Keratinocyte (primary cell): ENCODE results near the gene SDK1. TPM values are rescaled to one million over a fixed set of nuclear protein-coding genes. Genes with fewer than 3 reads are reported as not detected.

ENCODE experiments used
- DNase-seq: peaks from one replicate; pipeline ENCODE4 v3.0.0-alpha.2; 2011; ENCODE audit warnings: low read depth, missing footprints, low spot score
- FAIRE-seq: peaks from 2 replicates; lab custom pipeline; 2011; peaks lifted over from hg19 to GRCh38; lab: Jason Lieb, UNC
- H2AFZ ChIP-seq: 2 replicates; pipeline ENCODE4 v1.6.0; 2012; ENCODE audit warnings: low read length, control low read depth, inconsistent platforms; ENCODE audit not compliant: control insufficient read depth
- H3K27ac ChIP-seq: 2 replicates; pipeline ENCODE4 v1.5.1; 2011; ENCODE audit warnings: low read length; ENCODE audit not compliant: control insufficient read depth, insufficient read depth
- H3K27me3 ChIP-seq: 3 replicates; pipeline ENCODE4 v1.6.0; 2011; ENCODE audit warnings: low read length; ENCODE audit not compliant: control insufficient read depth, insufficient read depth; ENCODE audit errors: extremely low read depth
- H3K36me3 ChIP-seq, 2 experiments: 2 replicates in 1 of 2; 3 replicates in 1 of 2; pipeline ENCODE4 v1.5.1; 2011; ENCODE audit warnings: low read length in 2 of 2, mild to moderate bottlenecking in 1 of 2; ENCODE audit not compliant: control insufficient read depth in 2 of 2, insufficient read depth in 2 of 2; ENCODE audit errors: extremely low read depth in 1 of 2
- H3K4me1 ChIP-seq: 3 replicates; pipeline ENCODE4 v1.5.1; 2011; ENCODE audit warnings: low read length; ENCODE audit not compliant: control insufficient read depth, insufficient read depth; ENCODE audit errors: extremely low read depth
- H3K4me2 ChIP-seq: 3 replicates; pipeline ENCODE4 v1.6.0; 2011; ENCODE audit warnings: low read depth, low read length; ENCODE audit not compliant: control insufficient read depth, insufficient read depth; ENCODE audit errors: extremely low read depth
- H3K4me3 ChIP-seq, 3 experiments: fragments of 200-600 bp in 1 of 3; sonication (generic) in 1 of 3; 2 replicates in 2 of 3; 3 replicates in 1 of 3; pipeline ENCODE4 v1.5.1; 2011 to 2016; ENCODE audit warnings: low read length in 3 of 3, mild to moderate bottlenecking in 3 of 3, control low read depth in 2 of 3, inconsistent platforms in 1 of 3, low read depth in 1 of 3, mixed read lengths in 1 of 3, mixed run types in 1 of 3, moderate library complexity in 1 of 3; ENCODE audit not compliant: control insufficient read depth in 2 of 3, insufficient read depth in 2 of 3; ENCODE audit errors: extremely low read depth in 1 of 3
- H3K79me2 ChIP-seq: 2 replicates; pipeline ENCODE4 v1.6.0; 2012; ENCODE audit warnings: low read length; ENCODE audit not compliant: control insufficient read depth, insufficient read depth
- H3K9ac ChIP-seq: 3 replicates; pipeline ENCODE4 v1.6.0; 2011; ENCODE audit warnings: low read length; ENCODE audit not compliant: control insufficient read depth, insufficient read depth; ENCODE audit errors: extremely low read depth
- H3K9me1 ChIP-seq: 3 replicates; pipeline ENCODE4 v1.6.0; 2011; ENCODE audit warnings: low read length; ENCODE audit not compliant: control insufficient read depth, insufficient read depth; ENCODE audit errors: extremely low read depth
- H3K9me3 ChIP-seq: 2 replicates; pipeline ENCODE4 v1.5.1; 2012; ENCODE audit warnings: low read depth, low read length; ENCODE audit not compliant: control insufficient read depth
- H4K20me1 ChIP-seq: 3 replicates; pipeline ENCODE4 v1.6.0; 2011; ENCODE audit warnings: low read length; ENCODE audit not compliant: control insufficient read depth, insufficient read depth; ENCODE audit errors: extremely low read depth
- EZH2 ChIP-seq: IDR thresholded peaks from one replicate; pipeline ENCODE4 v1.6.1; 2012; ENCODE audit warnings: inconsistent platforms, mild to moderate bottlenecking, low read length, moderate library complexity
- dilution Hi-C: fragments of 300-500 bp; cut with MboI; formaldehyde crosslinking; loops from one replicate; pipeline ENCODE4 v1.7.0; 2020; ENCODE audit warnings: low sequenced_read_pairs; ENCODE audit not compliant: extremely low pct_ligation_motif_present
- polyA plus RNA-seq, 5 experiments: library from polyadenylated mRNA; depleted of rRNA in 3 of 5; stranded (reverse) in 3 of 5; stranded (forward) in 1 of 5; unstranded in 1 of 5; fragments of >200 nt; gene quantifications; 1 replicate in 1 of 5; 2 replicates in 3 of 5; 3 replicates in 1 of 5; pipeline versions ENCODE4 v1.2.1 to v1.2.3, GENCODE V29; 2011 to 2012; ENCODE audit warnings: missing spikeins in 2 of 5, low read depth in 1 of 5, low replicate concordance in 1 of 5
- TF ChIP-seq, protein P1 (sequence below), 3 experiments: IDR thresholded peaks in 1 of 3; conservative IDR thresholded peaks in 1 of 3; optimal IDR thresholded peaks in 1 of 3; 2 replicates in 2 of 3; 3 replicates in 1 of 3; pipeline versions ENCODE3 to v1.5.1; 2011; ENCODE audit warnings: low read length in 3 of 3, mild to moderate bottlenecking in 3 of 3, moderate library complexity in 2 of 3, control low read depth in 1 of 3, inconsistent platforms in 1 of 3; ENCODE audit not compliant: insufficient read depth in 2 of 3; ENCODE audit errors: extremely low read depth in 1 of 3

The SDK1 gene
- polyA plus RNA-seq, 1 donor (not counting 4 experiments of a cell fraction or from before 2014, with no cell fraction given): 0.66 TPM

DNA sequence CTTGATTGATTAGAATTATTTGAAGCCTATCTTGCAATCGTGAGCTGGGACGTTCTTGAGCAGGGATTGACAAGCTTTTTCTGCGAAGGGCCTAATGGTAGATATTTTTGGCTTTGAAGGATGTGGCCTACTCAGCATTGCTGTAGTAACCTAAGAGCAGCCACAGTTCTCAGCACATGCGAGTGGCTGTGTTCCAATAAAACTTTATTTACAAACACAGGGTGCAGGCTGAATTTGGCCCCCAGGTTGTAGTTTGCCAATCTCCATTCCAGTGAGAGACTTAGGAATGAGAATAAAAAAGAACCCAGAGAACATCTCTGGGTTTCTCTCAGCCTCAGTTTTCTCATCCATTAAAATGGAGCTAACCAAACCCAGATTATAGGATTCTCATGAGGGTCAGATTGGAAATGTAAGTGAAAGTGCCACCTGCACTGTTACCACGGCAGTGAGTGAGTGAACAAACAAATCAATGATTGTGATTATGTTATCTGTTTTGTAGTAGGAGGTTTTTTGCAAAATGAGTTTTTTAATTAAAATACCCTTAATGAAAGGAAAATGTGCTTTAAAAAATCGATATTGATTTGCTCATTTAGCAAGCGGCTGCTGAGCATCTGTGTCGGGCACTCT lies 664.0 kb downstream of the SDK1 start:
- Histone ChIP-seq H3K27ac (no peak overlapping the region), H3K9me1 (no peaks in the 10 kb centered on the region), H3K4me2 (no peak overlapping the region), H3K9me3 (no peaks in the 10 kb centered on the region), H3K9ac (no peak overlapping the region), H4K20me1 (no peaks in the 10 kb centered on the region), H3K4me3 (no peak overlapping the region), H3K27me3 (no peaks in the 10 kb centered on the region), H3K79me2 (no peaks in the 10 kb centered on the region), H3K4me1 (no peaks in the 10 kb centered on the region), H3K36me3 (peaks cover 0 to 12% of the 10 kb centered on the region in 2 experiments), H2AFZ (no peak overlapping the region)
- FAIRE-seq (no peak), DNase-seq (no peak)
- dilution Hi-C loops: no loop called here
- TF ChIP-seq, protein P1, sequence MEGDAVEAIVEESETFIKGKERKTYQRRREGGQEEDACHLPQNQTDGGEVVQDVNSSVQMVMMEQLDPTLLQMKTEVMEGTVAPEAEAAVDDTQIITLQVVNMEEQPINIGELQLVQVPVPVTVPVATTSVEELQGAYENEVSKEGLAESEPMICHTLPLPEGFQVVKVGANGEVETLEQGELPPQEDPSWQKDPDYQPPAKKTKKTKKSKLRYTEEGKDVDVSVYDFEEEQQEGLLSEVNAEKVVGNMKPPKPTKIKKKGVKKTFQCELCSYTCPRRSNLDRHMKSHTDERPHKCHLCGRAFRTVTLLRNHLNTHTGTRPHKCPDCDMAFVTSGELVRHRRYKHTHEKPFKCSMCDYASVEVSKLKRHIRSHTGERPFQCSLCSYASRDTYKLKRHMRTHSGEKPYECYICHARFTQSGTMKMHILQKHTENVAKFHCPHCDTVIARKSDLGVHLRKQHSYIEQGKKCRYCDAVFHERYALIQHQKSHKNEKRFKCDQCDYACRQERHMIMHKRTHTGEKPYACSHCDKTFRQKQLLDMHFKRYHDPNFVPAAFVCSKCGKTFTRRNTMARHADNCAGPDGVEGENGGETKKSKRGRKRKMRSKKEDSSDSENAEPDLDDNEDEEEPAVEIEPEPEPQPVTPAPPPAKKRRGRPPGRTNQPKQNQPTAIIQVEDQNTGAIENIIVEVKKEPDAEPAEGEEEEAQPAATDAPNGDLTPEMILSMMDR (optimal IDR thresholded peaks at IDR 0.05 in 1 of 3, IDR thresholded peaks at IDR 0.05 in 1 of 3, conservative IDR thresholded peaks at IDR 0.05 in 1 of 3; ENCODE audit: extremely low read depth in 1 of 3, insufficient read depth in 2 of 3, low read length in 3 of 3): no peak
- no peak for TF ChIP-seq EZH2

DNA sequence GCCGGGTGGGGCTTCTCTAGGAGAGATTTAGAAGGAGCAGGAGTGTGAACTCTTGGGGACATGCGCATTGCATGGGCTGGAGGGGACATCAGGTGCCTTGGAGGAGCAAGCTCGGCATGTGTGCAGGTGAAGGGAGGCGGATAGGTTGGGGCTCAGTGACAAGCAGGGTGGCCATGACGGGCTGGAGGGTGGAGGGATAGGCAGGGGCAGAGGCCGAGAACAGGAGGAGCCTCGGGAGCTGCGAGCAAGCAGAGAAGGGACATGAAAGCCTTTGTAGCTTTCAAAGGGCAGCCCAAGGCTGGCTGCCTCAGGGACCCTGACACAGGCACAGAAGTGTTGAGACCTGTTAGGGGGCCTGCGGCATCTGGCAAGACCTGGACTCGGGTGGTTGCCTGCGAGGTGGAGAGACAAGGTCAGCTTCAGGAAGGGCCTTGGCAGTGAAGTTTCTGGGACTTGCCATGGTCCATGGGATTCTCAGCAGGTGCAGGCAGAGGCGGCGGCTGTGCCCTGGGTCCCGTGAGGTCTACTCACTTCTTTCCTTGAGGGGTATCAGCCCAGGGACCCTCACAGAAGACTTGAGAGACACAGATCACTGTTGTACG lies 664.8 kb downstream of the SDK1 start:
- H4K20me1 ChIP-seq: no peaks in the 10 kb centered on the region
- no peaks in the 10 kb centered on the region for H3K9me3 ChIP-seq
- dilution Hi-C loops: no loop called here
- no peak overlapping the region for H3K9ac ChIP-seq
- FAIRE-seq (no peak), DNase-seq (no peak)
- H3K4me3 ChIP-seq: no peak overlapping the region
- no peak overlapping the region for H3K4me2 ChIP-seq
- no peak overlapping the region for H2AFZ ChIP-seq
- no peak overlapping the region for H3K27ac ChIP-seq
- peaks cover 0 to 12% of the 10 kb centered on the region in 2 experiments for H3K36me3 ChIP-seq
- H3K9me1 ChIP-seq: no peaks in the 10 kb centered on the region
- H3K4me1 ChIP-seq: no peaks in the 10 kb centered on the region
- no peak for TF ChIP-seq EZH2
- TF ChIP-seq, protein P1 (optimal IDR thresholded peaks at IDR 0.05 in 1 of 3, IDR thresholded peaks at IDR 0.05 in 1 of 3, conservative IDR thresholded peaks at IDR 0.05 in 1 of 3; ENCODE audit: extremely low read depth in 1 of 3, insufficient read depth in 2 of 3, low read length in 3 of 3): no peak
- H3K79me2 ChIP-seq: no peaks in the 10 kb centered on the region
- H3K27me3 ChIP-seq: no peaks in the 10 kb centered on the region
